BLaER1 treated with 17β-estradiol and CSF1 and Interleukin-3, amounts not matched to agents 10 nM and 100 nM (cell line): ENCODE results near the gene RBM26.

Source experiments
- H3K27ac ChIP-seq, 11 experiments: shearing (Covaris generic); formaldehyde crosslinking; 2 replicates each; pipeline ENCODE4 v1.8.1; 2022
- H3K27me3 ChIP-seq, 11 experiments: shearing (Covaris generic); formaldehyde crosslinking; 2 replicates each; pipeline ENCODE4 v1.8.1; 2022
- H3K36me3 ChIP-seq, 11 experiments: shearing (Covaris generic); formaldehyde crosslinking; 2 replicates each; pipeline ENCODE4 v1.8.1; 2022
- H3K4me1 ChIP-seq, 10 experiments: shearing (Covaris generic); formaldehyde crosslinking; 2 replicates each; pipeline ENCODE4 v1.8.1; 2022
- H3K4me2 ChIP-seq, 11 experiments: shearing (Covaris generic); formaldehyde crosslinking; 2 replicates each; pipeline ENCODE4 v1.8.1; 2022
- H3K4me3 ChIP-seq, 10 experiments: shearing (Covaris generic); formaldehyde crosslinking; 2 replicates each; pipeline ENCODE4 v1.8.1; 2022
- H3K9ac ChIP-seq, 11 experiments: shearing (Covaris generic); formaldehyde crosslinking; 2 replicates each; pipeline ENCODE4 v1.8.1; 2022
- H3K9me3 ChIP-seq, 11 experiments: shearing (Covaris generic); formaldehyde crosslinking; replicated peaks in 1 of 11; 2 replicates each; pipeline ENCODE4 v1.8.1; 2022
- H4K20me1 ChIP-seq, 11 experiments: shearing (Covaris generic); formaldehyde crosslinking; 2 replicates each; pipeline ENCODE4 v1.8.1; 2022
- Cebpa-rat ChIP-seq, 11 experiments: shearing (Covaris generic); IDR thresholded peaks; 2 replicates each; pipeline ENCODE4 v1.8.1; 2022

Gene RBM26

GRCh38 chr13:79318664-79319063 lies 87.4 kb downstream of the RBM26 start:
- no peak for TF ChIP-seq Cebpa-rat (IDR thresholded peaks at IDR 0.05)
- H3K9me3 ChIP-seq, result no peaks in the 10 kb centered on the region
- no peak overlapping the region for H3K4me2 ChIP-seq
- no peaks in the 10 kb centered on the region for H3K27me3 ChIP-seq
- no peak overlapping the region for H3K27ac ChIP-seq
- no peak overlapping the region for H3K4me3 ChIP-seq
- H3K9ac ChIP-seq, result no peak overlapping the region
- no peaks in the 10 kb centered on the region for H3K4me1 ChIP-seq
- H3K36me3 ChIP-seq, result peaks cover 52 to 94% (median 78%) of the 10 kb centered on the region in 11 experiments
- no peaks in the 10 kb centered on the region for H4K20me1 ChIP-seq

GRCh38 chr13:79317856-79318255 lies 88.2 kb downstream of the RBM26 start:
- H3K4me1 ChIP-seq, result no peaks in the 10 kb centered on the region
- no peaks in the 10 kb centered on the region for H4K20me1 ChIP-seq
- peaks cover 56 to 97% (median 70%) of the 10 kb centered on the region in 11 experiments for H3K36me3 ChIP-seq
- H3K27me3 ChIP-seq, result no peaks in the 10 kb centered on the region
- H3K27ac ChIP-seq, result no peak overlapping the region
- no peaks in the 10 kb centered on the region for H3K9me3 ChIP-seq
- H3K9ac ChIP-seq, result no peak overlapping the region
- H3K4me2 ChIP-seq, result no peak overlapping the region
- no peak for TF ChIP-seq Cebpa-rat (IDR thresholded peaks at IDR 0.05)
- no peak overlapping the region for H3K4me3 ChIP-seq

- Histone ChIP-seq H4K20me1 (no peaks in the 10 kb centered on the region), H3K4me3 (no peak overlapping the region), H3K9ac (no peak overlapping the region), H3K36me3 (peaks cover 27 to 70% (median 47%) of the 10 kb centered on the region in 11 experiments; a peak in 21 of 22 replicates), H3K9me3 (no peaks in the 10 kb centered on the region), H3K4me1 (no peaks in the 10 kb centered on the region), H3K4me2 (no peak overlapping the region), H3K27me3 (no peaks in the 10 kb centered on the region), H3K27ac (no peak overlapping the region)
- TF ChIP-seq Cebpa-rat (IDR thresholded peaks at IDR 0.05), result no peak
Observed at GRCh38 chr13:79314652-79315051, 91.4 kb downstream of the RBM26 start.

GRCh38 chr13:79312340-79312855 lies 93.7 kb downstream of the RBM26 start:
- no peak for TF ChIP-seq Cebpa-rat (IDR thresholded peaks at IDR 0.05)
- H4K20me1 ChIP-seq, result no peaks in the 10 kb centered on the region
- no peak overlapping the region for H3K4me3 ChIP-seq
- no peaks in the 10 kb centered on the region for H3K4me1 ChIP-seq
- H3K9me3 ChIP-seq, result no peaks in the 10 kb centered on the region
- no peaks in the 10 kb centered on the region for H3K27me3 ChIP-seq
- no peak overlapping the region for H3K9ac ChIP-seq
- H3K4me2 ChIP-seq, result no peak overlapping the region
- H3K36me3 ChIP-seq, result peaks cover 11 to 48% (median 26%) of the 10 kb centered on the region in 11 experiments; a peak in 15 of 22 replicates
- H3K27ac ChIP-seq, result no peak overlapping the region

- Histone ChIP-seq H3K4me2 (no peak overlapping the region), H3K9ac (no peak overlapping the region), H4K20me1 (no peaks in the 10 kb centered on the region), H3K4me3 (no peak overlapping the region), H3K4me1 (no peaks in the 10 kb centered on the region), H3K27me3 (no peaks in the 10 kb centered on the region), H3K27ac (no peak overlapping the region), H3K9me3 (no peaks in the 10 kb centered on the region), H3K36me3 (peaks cover 9 to 38% (median 20%) of the 10 kb centered on the region in 11 experiments; a peak in 15 of 22 replicates)
- TF ChIP-seq Cebpa-rat (IDR thresholded peaks at IDR 0.05), result no peak
Observed at GRCh38 chr13:79311386-79311785, 94.7 kb downstream of the RBM26 start.

- Histone ChIP-seq H3K9ac (no peak overlapping the region), H3K9me3 (0 out of 22 replicates have a peak, but pooled peaks cover 0 to under 1% (median 0%) of the 10 kb centered on the region in 11 experiments)
- no peak for TF ChIP-seq Cebpa-rat (IDR thresholded peaks at IDR 0.05)
Observed at GRCh38 chr13:79309690-79310089, 96.4 kb downstream of the RBM26 start.

GRCh38 chr13:79307866-79308298 lies 98.2 kb downstream of the RBM26 start:
- TF ChIP-seq Cebpa-rat (IDR thresholded peaks at IDR 0.05), result no peak
- H3K4me3 ChIP-seq, result no peak overlapping the region
- H3K4me2 ChIP-seq, result no peak overlapping the region
- no peaks in the 10 kb centered on the region for H3K4me1 ChIP-seq
- peaks cover 0 to 6% (median 0%) of the 10 kb centered on the region in 11 experiments; a peak in 5 of 22 replicates for H3K36me3 ChIP-seq
- H3K9me3 ChIP-seq, result 0 out of 22 replicates have a peak, but pooled peaks cover 0 to 3% (median 0%) of the 10 kb centered on the region in 11 experiments
- no peaks in the 10 kb centered on the region for H3K27me3 ChIP-seq
- no peak overlapping the region for H3K27ac ChIP-seq
- H4K20me1 ChIP-seq, result no peaks in the 10 kb centered on the region
- no peak overlapping the region for H3K9ac ChIP-seq

More at GRCh38 chr13:79309690-79310089, 96.4 kb downstream of the RBM26 start:
- Histone ChIP-seq H3K4me3 (no peak overlapping the region), H3K27ac (no peak overlapping the region), H3K4me1 (no peaks in the 10 kb centered on the region), H4K20me1 (no peaks in the 10 kb centered on the region), H3K36me3 (peaks cover 5 to 21% (median 7%) of the 10 kb centered on the region in 11 experiments; a peak in 13 of 22 replicates), H3K27me3 (no peaks in the 10 kb centered on the region), H3K4me2 (no peak overlapping the region)

DNA sequence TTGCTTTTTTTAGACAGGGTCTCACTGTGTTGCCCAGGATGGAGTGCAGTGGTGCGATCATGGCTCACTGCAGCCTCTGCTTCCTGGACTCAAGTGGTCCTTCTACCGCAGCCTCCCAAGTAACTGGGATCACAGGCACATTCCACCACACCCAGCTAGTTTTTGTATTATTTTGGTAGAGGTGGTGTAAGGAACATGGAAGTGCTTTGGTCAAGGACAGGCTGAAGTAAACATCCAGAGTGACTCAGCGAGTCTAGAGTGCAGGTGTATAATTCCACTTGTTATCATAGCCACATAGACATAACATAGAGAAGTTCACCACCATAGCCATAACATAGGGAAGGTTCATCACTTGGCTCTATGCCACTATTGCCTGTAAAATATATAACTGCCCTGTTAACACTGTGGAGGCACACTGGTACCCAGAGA lies 98.6 kb downstream of the RBM26 start:
- Histone ChIP-seq H3K27ac (no peak overlapping the region), H3K36me3 (peaks cover 0 to 3% (median 0%) of the 10 kb centered on the region in 11 experiments; a peak in 5 of 22 replicates), H3K4me3 (no peak overlapping the region), H3K9ac (no peak overlapping the region), H3K4me1 (no peaks in the 10 kb centered on the region), H3K9me3 (0 out of 22 replicates have a peak, but pooled peaks cover 0 to 3% (median 0%) of the 10 kb centered on the region in 11 experiments), H4K20me1 (no peaks in the 10 kb centered on the region), H3K4me2 (no peak overlapping the region), H3K27me3 (no peaks in the 10 kb centered on the region)
- TF ChIP-seq Cebpa-rat (IDR thresholded peaks at IDR 0.05), result no peak

GRCh38 chr13:79306650-79307049 lies 99.4 kb downstream of the RBM26 start:
- H3K36me3 ChIP-seq, result no peaks in the 10 kb centered on the region
- H3K4me2 ChIP-seq, result no peak overlapping the region
- no peaks in the 10 kb centered on the region for H4K20me1 ChIP-seq
- H3K27ac ChIP-seq, result no peak overlapping the region
- no peak overlapping the region for H3K4me3 ChIP-seq
- H3K4me1 ChIP-seq, result no peaks in the 10 kb centered on the region
- no peaks in the 10 kb centered on the region for H3K27me3 ChIP-seq
- H3K9ac ChIP-seq, result no peak overlapping the region
- TF ChIP-seq Cebpa-rat (IDR thresholded peaks at IDR 0.05), result no peak
- H3K9me3 ChIP-seq, result 0 out of 22 replicates have a peak, but pooled peaks cover 0 to 3% (median 0%) of the 10 kb centered on the region in 11 experiments

GRCh38 chr13:79297128-79297527 lies 108.9 kb downstream of the RBM26 start:
- H3K4me3 ChIP-seq, result no peak overlapping the region
- no peak overlapping the region for H3K4me2 ChIP-seq
- peaks cover 0 to 12% (median 5%) of the 10 kb centered on the region in 11 experiments; a peak in 6 of 22 replicates for H3K9me3 ChIP-seq
- H3K27ac ChIP-seq, result no peak overlapping the region
- no peak for TF ChIP-seq Cebpa-rat (IDR thresholded peaks at IDR 0.05)
- no peak overlapping the region for H3K9ac ChIP-seq
- no peaks in the 10 kb centered on the region for H3K27me3 ChIP-seq
- H3K36me3 ChIP-seq, result no peaks in the 10 kb centered on the region
- no peaks in the 10 kb centered on the region for H3K4me1 ChIP-seq
- H4K20me1 ChIP-seq, result no peaks in the 10 kb centered on the region
